NK-92 treated with Interleukin-12 subunit alpha and Interleukin-12 subunit beta, amount 100 ng/mL, for 24 hours (cell line): Measurements from ENCODE around the gene MYO9B.

Experiments used
- DNase-seq: peaks from one replicate; lab custom pipeline; 2025; lab: John Stamatoyannopoulos, UW

MYO9B gene

GRCh38 chr19:17075035-17075863 lies at the start of gene MYO9B, which contains the start of gene HAUS8:
MYO9B (plus strand) TSS chr19:17075777; CDS start chr19:17101718, 25,941 bp downstream.
HAUS8 (minus strand) TSS chr19:17075452; CDS start chr19:17075422, 30 bp downstream.
- DNase-seq: peak; percentile 99

- no peak for DNase-seq
Measured at GRCh38 chr19:17025991-17026658, 49.5 kb upstream of the MYO9B start.

GRCh38 chr19:17026706-17027534 lies 48.7 kb upstream of the MYO9B start, which contains the start of gene CPAMD8:
CPAMD8 (minus strand) TSS chr19:17026810; CDS start chr19:17026642, 168 bp downstream.
- no peak for DNase-seq

GRCh38 chr19:17027535-17027975 lies 48.0 kb upstream of the MYO9B start:
- no peak for DNase-seq

- DNase-seq: no peak
Measured at GRCh38 chr19:17031741-17032140, 43.8 kb upstream of the MYO9B start.

- DNase-seq: no peak
Measured at GRCh38 chr19:17035842-17036424, 39.6 kb upstream of the MYO9B start.

- no peak for DNase-seq
Measured at GRCh38 chr19:17036640-17037039, 38.9 kb upstream of the MYO9B start.

- no peak for DNase-seq
Measured at GRCh38 chr19:17037184-17037583, 38.4 kb upstream of the MYO9B start.

- DNase-seq: no peak
Measured at GRCh38 chr19:17037966-17038500, 37.5 kb upstream of the MYO9B start.

GRCh38 chr19:17041976-17042375 lies 33.6 kb upstream of the MYO9B start:
- no peak for DNase-seq

GRCh38 chr19:17043744-17044143 lies 31.8 kb upstream of the MYO9B start:
- DNase-seq: no peak

- no peak for DNase-seq
Measured at GRCh38 chr19:17045907-17046502, 29.6 kb upstream of the MYO9B start.

- DNase-seq: no peak
Measured at GRCh38 chr19:17048885-17049453, 26.6 kb upstream of the MYO9B start.

- no peak for DNase-seq
Measured at GRCh38 chr19:17049711-17050280, 25.8 kb upstream of the MYO9B start.

- DNase-seq: no peak
Measured at GRCh38 chr19:17052439-17052838, 23.1 kb upstream of the MYO9B start.

- no peak for DNase-seq
Measured at GRCh38 chr19:17054746-17055145, 20.8 kb upstream of the MYO9B start.

- no peak for DNase-seq
Measured at GRCh38 chr19:17055636-17056035, 19.9 kb upstream of the MYO9B start.

GRCh38 chr19:17058236-17058635 lies 17.3 kb upstream of the MYO9B start:
- no peak for DNase-seq

GRCh38 chr19:17060802-17061201 lies 14.8 kb upstream of the MYO9B start:
- DNase-seq: no peak

GRCh38 chr19:17061205-17061604 lies 14.4 kb upstream of the MYO9B start:
- DNase-seq: no peak
